Thymus (tissue), 11 donors: ENCODE results near the gene KRT86. TPM values are rescaled to one million over a fixed set of nuclear protein-coding genes. Genes with fewer than 3 reads are reported as not detected.
"Not testable (repeated sequence)": the region's sequence is repeated elsewhere in the genome, so short reads cannot be mapped to it uniquely, and the experiment has no call there.

ENCODE experiments used
- DNase-seq, 9 donors: peaks; one replicate each; pipeline ENCODE4 v3.0.0-alpha.2; 2013; ENCODE audit warnings: low spot score in 9 of 9, low read depth in 6 of 9, missing footprints in 1 of 9
- H3K27ac ChIP-seq, 2 donors: one replicate each; pipeline ENCODE4 v1.5.1; 2013; ENCODE audit warnings: control low read depth in 1 of 2, low read depth in 1 of 2, low read length in 1 of 2, mild to moderate bottlenecking in 1 of 2, moderate library complexity in 1 of 2
- H3K27me3 ChIP-seq, 2 donors: one replicate each; pipeline ENCODE4 v1.5.1; 2013; ENCODE audit warnings: low read length in 1 of 2; ENCODE audit not compliant: control insufficient read depth in 2 of 2, insufficient read depth in 1 of 2
- H3K36me3 ChIP-seq, 2 donors: one replicate each; pipeline ENCODE4 v1.5.1; 2013; ENCODE audit warnings: low read length in 1 of 2, mild to moderate bottlenecking in 1 of 2, moderate library complexity in 1 of 2; ENCODE audit not compliant: control insufficient read depth in 2 of 2, insufficient read depth in 2 of 2
- H3K4me1 ChIP-seq, 2 donors: one replicate each; pipeline ENCODE4 v1.5.1; 2013; ENCODE audit warnings: low read length in 2 of 2; ENCODE audit not compliant: control insufficient read depth in 2 of 2, insufficient read depth in 2 of 2
- H3K4me3 ChIP-seq, 2 donors: one replicate each; pipeline ENCODE4 v1.5.1; 2013; ENCODE audit warnings: low read length in 2 of 2, control low read depth in 1 of 2, mild to moderate bottlenecking in 1 of 2
- H3K9me3 ChIP-seq, 2 donors: one replicate each; pipeline ENCODE4 v1.5.1; 2013; ENCODE audit warnings: low read length in 1 of 2, mild to moderate bottlenecking in 1 of 2; ENCODE audit not compliant: control insufficient read depth in 2 of 2, insufficient read depth in 1 of 2
- WGBS: extraction: QIAGEN DNeasy Blood & Tissue Kit; methylation state at CpG from one replicate; pipeline ENCODE4 v1.1.7; 2013; 5-methylcytosine and 5-hydroxymethylcytosine counted together
- polyA plus RNA-seq: library from polyadenylated mRNA; stranded (reverse); fragments of 200-250 nt; gene quantifications from one replicate; pipeline ENCODE4 v1.2.3, GENCODE V29; 2013
- total RNA-seq: library from RNA; stranded (reverse); fragments of 120-200 nt; gene quantifications from one replicate; pipeline ENCODE4 v1.2.4, GENCODE V29; 2013
- donor health status: healthy.

Gene KRT86
- total and polyA plus RNA-seq, 2 donors: 0.42 to 1.4 TPM

DNA sequence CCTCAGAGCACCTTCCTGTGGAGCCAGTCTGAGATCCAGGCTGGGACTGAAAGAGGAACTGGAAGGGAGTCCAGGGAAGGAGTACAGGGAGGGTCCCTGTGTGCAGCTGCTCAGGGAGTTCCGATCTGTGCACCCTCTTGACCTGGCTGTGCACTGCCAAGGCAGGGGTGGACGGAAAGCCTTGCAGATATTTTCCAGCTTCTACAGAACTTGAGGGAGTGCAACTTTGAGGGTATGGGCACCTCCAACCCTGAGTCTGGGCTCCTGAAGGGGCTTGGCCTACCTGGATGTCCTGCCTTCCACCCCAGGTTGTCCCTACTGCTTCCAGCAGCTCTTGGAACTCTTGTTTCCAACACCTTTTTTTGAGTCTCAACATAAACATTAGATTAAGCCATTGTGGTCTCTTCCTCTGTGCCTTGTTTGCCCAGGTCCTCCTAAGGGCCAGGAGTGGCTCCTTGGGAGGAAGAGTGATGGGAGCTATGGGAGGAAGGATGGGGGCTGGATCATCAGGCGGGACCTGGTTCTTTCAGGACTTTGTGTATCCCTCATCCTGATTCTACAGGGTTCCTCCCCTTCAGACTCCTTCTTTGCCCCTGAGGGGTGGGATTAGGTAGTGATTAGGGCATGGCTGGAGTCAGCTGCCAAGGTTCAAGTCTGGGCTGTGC lies 37.9 kb upstream of the KRT86 start:
- Histone ChIP-seq H3K27ac (no peak overlapping the region), H3K9me3 (no peaks in the 10 kb centered on the region), H3K27me3 (peaks cover 15 to 49% of the 10 kb centered on the region in 2 donors), H3K36me3 (no peaks in the 10 kb centered on the region), H3K4me1 (no peaks in the 10 kb centered on the region), H3K4me3 (no peak overlapping the region)
- 96% methylated on average over 3 of the region's 3 CpGs for WGBS
- DNase-seq: no peak

DNA sequence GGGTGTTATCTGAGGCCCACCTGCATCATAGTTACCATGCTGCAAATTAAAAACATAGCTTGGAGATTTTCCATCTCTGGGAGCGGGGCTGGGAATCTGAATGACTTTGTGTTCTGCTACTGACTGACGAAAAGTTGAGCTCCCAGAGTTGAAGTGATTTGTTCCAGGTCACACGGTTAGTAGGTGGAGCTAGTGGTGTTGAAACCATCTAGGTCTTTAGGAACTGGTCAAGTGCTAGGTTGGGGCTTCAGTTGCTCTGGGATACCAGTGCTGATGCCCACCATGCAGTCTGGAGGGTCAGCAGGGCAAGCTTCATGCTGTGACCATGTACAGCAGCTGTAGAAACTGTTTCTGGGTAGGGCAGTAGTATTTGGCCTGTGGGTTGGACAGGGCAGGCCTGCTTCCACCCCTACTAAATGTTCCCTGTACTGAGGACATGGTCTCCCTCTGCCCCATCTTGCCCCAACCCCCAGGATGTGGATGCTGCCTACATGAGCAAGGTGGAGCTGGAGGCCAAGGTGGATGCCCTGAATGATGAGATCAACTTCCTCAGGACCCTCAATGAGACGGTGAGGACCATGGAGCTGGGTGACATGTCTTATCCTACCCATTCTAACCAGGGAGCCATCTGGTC lies 36.1 kb upstream of the KRT86 start:
- Histone ChIP-seq H3K4me1 (peaks cover 0 to 3% of the 10 kb centered on the region in 2 donors), H3K9me3 (no peaks in the 10 kb centered on the region)

DNA sequence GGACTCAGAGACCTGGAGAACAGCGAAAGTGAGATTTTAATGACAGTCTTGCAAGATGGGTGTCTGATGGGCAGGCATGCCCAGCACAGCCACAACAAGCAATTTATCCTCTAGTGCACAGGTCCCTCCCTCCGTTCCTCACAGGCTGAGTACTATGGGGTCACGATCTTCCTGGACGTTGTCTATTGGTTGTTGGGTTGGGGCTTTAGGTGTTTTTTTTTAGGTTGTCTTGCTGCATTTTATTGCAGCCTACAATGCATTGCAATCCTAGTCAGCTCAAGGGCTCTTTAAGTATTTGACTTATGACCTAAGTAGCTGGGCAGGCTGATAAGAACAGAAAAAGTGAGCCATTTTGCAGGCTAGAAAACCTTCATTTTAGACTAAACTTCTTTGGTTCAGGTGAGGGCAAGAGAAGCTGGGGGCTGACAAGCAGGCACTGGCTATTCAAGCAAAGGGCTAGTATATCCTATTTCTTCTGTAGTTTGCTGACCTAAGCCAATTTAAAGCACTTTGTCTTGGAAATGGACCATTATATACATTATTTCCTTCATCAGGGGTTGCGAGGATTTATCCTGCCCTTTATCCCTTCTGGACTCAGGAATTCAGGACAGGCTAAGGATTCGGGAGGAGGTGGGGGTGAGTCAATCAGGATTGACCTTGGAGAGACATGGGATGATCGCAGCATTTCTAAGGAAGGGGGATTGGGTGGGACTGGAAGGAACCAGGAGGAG lies 35.4 kb upstream of the KRT86 start:
- H3K36me3 ChIP-seq: no peaks in the 10 kb centered on the region
- no peak overlapping the region for H3K27ac ChIP-seq
- WGBS: 96% methylated on average over 7 of the region's 7 CpGs
- H3K9me3 ChIP-seq: no peaks in the 10 kb centered on the region
- peaks cover 2 to 23% of the 10 kb centered on the region in 2 donors for H3K27me3 ChIP-seq
- no peak for DNase-seq
- no peak overlapping the region for H3K4me3 ChIP-seq
- peaks cover 4 to 9% of the 10 kb centered on the region in 2 donors for H3K4me1 ChIP-seq

More for the DNA sequence above, 36.1 kb upstream of the KRT86 start:
- WGBS: 95% methylated on average over 4 of the region's 4 CpGs
- H3K27ac ChIP-seq: no peak overlapping the region
- no peaks in the 10 kb centered on the region for H3K36me3 ChIP-seq
- no peak for DNase-seq
- H3K4me3 ChIP-seq: no peak overlapping the region
- peaks cover 9 to 31% of the 10 kb centered on the region in 2 donors for H3K27me3 ChIP-seq

GRCh38 chr12:52239767-52240166 lies 34.7 kb upstream of the KRT86 start:
- Histone ChIP-seq H3K9me3 (no peaks in the 10 kb centered on the region), H3K36me3 (no peaks in the 10 kb centered on the region), H3K27me3 (peaks cover 0 to 16% of the 10 kb centered on the region in 2 donors), H3K4me3 (no peak overlapping the region), H3K4me1 (peaks cover 7 to 15% of the 10 kb centered on the region in 2 donors), H3K27ac (no peak overlapping the region)
- WGBS: 88% methylated on average over 2 of the region's 2 CpGs
- DNase-seq: no peak

GRCh38 chr12:52240247-52240646 lies 34.2 kb upstream of the KRT86 start:
- not testable (repeated sequence) for H3K9me3 ChIP-seq, H3K4me3 ChIP-seq, H3K36me3 ChIP-seq, DNase-seq, H3K27ac ChIP-seq
- H3K4me1 ChIP-seq: peaks cover 7 to 16% of the 10 kb centered on the region in 2 donors
- peaks cover 0 to 12% of the 10 kb centered on the region in 2 donors for H3K27me3 ChIP-seq
- 96% methylated on average over 6 of the region's 6 CpGs for WGBS

- Histone ChIP-seq H3K4me3 (no peak overlapping the region), H3K9me3 (no peaks in the 10 kb centered on the region), H3K36me3 (no peaks in the 10 kb centered on the region), H3K4me1 (peaks cover 7 to 16% of the 10 kb centered on the region in 2 donors), H3K27me3 (peaks cover 0 to 4% of the 10 kb centered on the region in 2 donors), H3K27ac (no peak overlapping the region)
- 94% methylated on average over 11 of the region's 11 CpGs for WGBS
- no peak for DNase-seq
Measured at GRCh38 chr12:52241205-52241842, 33.1 kb upstream of the KRT86 start.

- Histone ChIP-seq H3K4me3 (no peak overlapping the region), H3K36me3 (no peaks in the 10 kb centered on the region), H3K4me1 (peaks cover 7 to 18% of the 10 kb centered on the region in 2 donors), H3K27ac (no peak overlapping the region), H3K27me3 (peaks cover 0 to 5% of the 10 kb centered on the region in 2 donors), H3K9me3 (no peaks in the 10 kb centered on the region)
- DNase-seq: no peak
- WGBS: 96% methylated on average over 11 of the region's 11 CpGs
Measured at GRCh38 chr12:52242442-52243258, 31.8 kb upstream of the KRT86 start.

- 83% methylated on average over 5 of the region's 5 CpGs for WGBS
- no peaks in the 10 kb centered on the region for H3K36me3 ChIP-seq
- H3K27me3 ChIP-seq: peaks cover 0 to 8% of the 10 kb centered on the region in 2 donors
- DNase-seq: peak in 1 of 9 donors; percentile 33
- no peak overlapping the region for H3K4me3 ChIP-seq
- peaks cover 7 to 18% of the 10 kb centered on the region in 2 donors for H3K4me1 ChIP-seq
- H3K9me3 ChIP-seq: no peaks in the 10 kb centered on the region
- H3K27ac ChIP-seq: peak overlapping the region; percentile 55 to 67
Measured at GRCh38 chr12:52243259-52243855, 31.1 kb upstream of the KRT86 start.
